Frontal cortex (tissue), 4 donors: Measurements from ENCODE around the gene CHFR. TPM values are rescaled to one million over a fixed set of nuclear protein-coding genes. Genes with fewer than 3 reads are reported as not detected.

Experiments
- DNase-seq, 2 donors: peaks; one replicate each; pipeline ENCODE4 v3.0.0; 2012; ENCODE audit warnings: low spot score in 2 of 2
- FAIRE-seq: peaks from 2 replicates; lab custom pipeline; 2012; peaks lifted over from hg19 to GRCh38; lab: Jason Lieb, UNC
- total RNA-seq: library from RNA; depleted of rRNA; stranded (reverse); fragments of >200 nt; gene quantifications from one replicate; pipeline ENCODE4 v1.2.3, GENCODE V29; 2014
- donor health status: control.
- donor health status: control.
- donor health status: control.

CHFR gene
- total RNA-seq, 1 donor from 2014 or later: 31.4 TPM

DNA sequence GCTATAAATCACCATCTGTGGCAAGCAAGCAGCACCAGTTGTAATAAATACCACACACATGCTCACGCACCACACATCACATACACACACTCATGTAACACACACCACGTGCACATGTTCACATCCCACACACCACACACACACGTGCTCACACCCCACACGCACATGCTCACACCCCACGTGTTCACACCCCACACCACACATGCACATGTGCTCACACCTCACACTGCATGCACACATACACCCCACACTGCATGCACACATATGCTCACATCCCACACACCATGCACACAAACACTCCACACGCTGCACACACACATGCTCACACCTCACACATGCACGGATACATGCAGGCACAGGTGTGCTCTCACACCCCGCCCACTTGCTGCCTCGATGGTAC lies 102.8 kb downstream of the CHFR start:
- DNase-seq (no peak), FAIRE-seq (no peak)

DNA sequence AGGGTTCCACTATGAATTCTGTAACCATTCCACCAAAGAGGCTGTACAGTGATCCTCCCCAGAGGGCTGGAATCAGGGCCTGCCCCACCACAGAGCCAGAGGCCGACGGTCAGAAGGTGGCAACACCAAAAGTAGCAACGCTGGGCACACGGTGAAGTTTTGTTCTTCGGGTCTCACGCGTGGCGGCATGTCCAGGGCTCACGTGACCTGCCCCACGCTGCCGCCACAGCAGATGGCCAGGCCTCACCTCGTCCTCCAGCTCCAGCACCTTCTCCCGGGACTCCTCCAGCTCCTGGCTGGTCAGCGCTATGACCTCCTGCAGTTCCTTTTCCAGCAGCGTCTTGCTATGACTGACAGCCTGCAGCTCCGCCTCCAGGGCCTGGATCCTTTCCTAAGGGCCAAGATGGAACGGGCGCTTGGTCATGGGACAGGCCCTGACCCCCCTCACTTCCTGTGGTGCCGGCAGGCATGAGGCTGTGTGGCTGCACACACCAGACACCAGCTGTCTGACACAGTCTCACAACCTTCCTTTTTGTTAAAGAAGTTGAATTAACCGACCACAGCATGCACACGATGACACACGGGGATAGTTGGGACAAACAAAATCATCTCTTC lies 103.4 kb downstream of the CHFR start:
- no peak for FAIRE-seq
- DNase-seq: no peak

Other genes with a start within 250 kb of the CHFR start
- gene POLE, start 200.3 kb downstream of the CHFR start, total RNA-seq: 26.9 TPM
- 15.9 TPM for gene PXMP2, start 200.0 kb downstream of the CHFR start, total RNA-seq
- gene PGAM5, start 176.8 kb downstream of the CHFR start, total RNA-seq: 31.0 TPM
- gene ANKLE2, start 125.8 kb downstream of the CHFR start, total RNA-seq: 44.8 TPM
- 50.5 TPM for gene GOLGA3, start 58.7 kb downstream of the CHFR start, total RNA-seq
- 18.8 TPM for gene ZNF605, start 68.7 kb upstream of the CHFR start, total RNA-seq
- 14.3 TPM for gene ZNF26, start 98.8 kb upstream of the CHFR start, total RNA-seq
- gene ZNF84, start 149.9 kb upstream of the CHFR start, total RNA-seq: 120 TPM
- gene ZNF140, start 193.3 kb upstream of the CHFR start, total RNA-seq: 75.8 TPM
- 6.9 TPM for gene ZNF891, start 242.7 kb upstream of the CHFR start, total RNA-seq
- 32.6 TPM for gene ZNF10, start 243.0 kb upstream of the CHFR start, total RNA-seq